BJ (cell line): Measurements from ENCODE around the gene MTA1. TPM values are rescaled to one million over a fixed set of nuclear protein-coding genes. Genes with fewer than 3 reads are reported as not detected.

Experiments used
- CTCF ChIA-PET: fragments of 350-600 bp; formaldehyde crosslinking; extraction: SDS; loops from one replicate; lab custom pipeline; 2021; ENCODE audit warnings: antibody characterized with exemption, inconsistent platforms; lab: Yijun Ruan, JAX
- POLR2A ChIA-PET: fragments of 300-600 bp; sonication (Branson Sonifier 250); formaldehyde crosslinking; extraction: SDS; loops from one replicate; lab custom pipeline; 2021; ENCODE audit warnings: antibody characterized with exemption; lab: Charles Lee
- DNase-seq: peaks from one replicate; pipeline ENCODE4 v3.0.0-alpha.2; 2011; ENCODE audit warnings: low read depth
- H3K27me3 ChIP-seq: 2 replicates; pipeline ENCODE4 v1.6.0; 2011; ENCODE audit warnings: low read length; ENCODE audit not compliant: control insufficient read depth, insufficient read depth
- H3K36me3 ChIP-seq: 2 replicates; pipeline ENCODE4 v1.5.1; 2011; ENCODE audit warnings: low read length; ENCODE audit not compliant: control insufficient read depth, insufficient read depth
- H3K4me3 ChIP-seq: 2 replicates; pipeline ENCODE4 v1.5.1; 2011; ENCODE audit warnings: low read depth, mild to moderate bottlenecking, control low read depth, low read length
- CTCF ChIP-seq: IDR thresholded peaks from 2 replicates; pipeline ENCODE4 v1.5.1; 2011; ENCODE audit warnings: low read depth, mild to moderate bottlenecking, control low read depth, inconsistent platforms, low read length, moderate library complexity; ENCODE audit not compliant: insufficient read depth
- polyA plus RNA-seq: library from polyadenylated mRNA; depleted of rRNA; stranded (reverse); fragments of >200 nt; gene quantifications from 2 replicates; pipeline ENCODE4 v1.2.3, GENCODE V29; 2011

The MTA1 gene
- polyA plus RNA-seq, 1 experiment, result 48.8 TPM

- H3K4me3 ChIP-seq, result no peak overlapping the region
- POLR2A ChIA-PET, result no interaction called here
- no peaks in the 10 kb centered on the region for H3K27me3 ChIP-seq
- peaks cover 6% of the 10 kb centered on the region for H3K36me3 ChIP-seq
- DNase-seq, result no peak
- TF ChIP-seq CTCF, result no peak
- CTCF ChIA-PET, result interaction anchor here (0.6 to 1.2 kb wide), 2 partner anchors 24 to 96 kb away, joined by 3 read pairs; no protein-coding TSS in a partner anchor
Observed at GRCh38 chr14:105394714-105395537, 24.7 kb upstream of the MTA1 start.

GRCh38 chr14:105395538-105395854 lies 24.1 kb upstream of the MTA1 start:
- Histone ChIP-seq H3K4me3 (no peak overlapping the region), H3K36me3 (peaks cover 5% of the 10 kb centered on the region), H3K27me3 (no peaks in the 10 kb centered on the region)
- ChIA-PET CTCF (no interaction called here), POLR2A (no interaction called here)
- no peak for TF ChIP-seq CTCF
- no peak for DNase-seq

GRCh38 chr14:105397350-105397931 lies 22.2 kb upstream of the MTA1 start:
- Histone ChIP-seq H3K27me3 (no peaks in the 10 kb centered on the region), H3K36me3 (peaks cover 5% of the 10 kb centered on the region), H3K4me3 (no peak overlapping the region)
- ChIA-PET POLR2A (no interaction called here), CTCF (no interaction called here)
- no peak for TF ChIP-seq CTCF
- DNase-seq, result no peak

- H3K27me3 ChIP-seq, result no peaks in the 10 kb centered on the region
- DNase-seq, result peak; percentile 4
- ChIA-PET POLR2A (no interaction called here), CTCF (interaction anchor here (1.0 to 1.5 kb wide), 2 partner anchors 91 to 130 kb away, joined by 3 read pairs; no protein-coding TSS in a partner anchor)
- TF ChIP-seq CTCF, result peak; percentile 24; the same call in 1 of the 2 replicates
- H3K4me3 ChIP-seq, result peak within 1 kb of the TSS; percentile 78
- peaks cover 4% of the 10 kb centered on the region for H3K36me3 ChIP-seq
Observed at GRCh38 chr14:105398044-105398725, 21.4 kb upstream of the MTA1 start, which contains the start of gene TEX22. TEX22 (plus strand) TSS chr14:105398538; CDS start chr14:105399341, 803 bp downstream.
